ENCODE measurements around the gene NMRK1.

NMRK1 gene

DNA sequence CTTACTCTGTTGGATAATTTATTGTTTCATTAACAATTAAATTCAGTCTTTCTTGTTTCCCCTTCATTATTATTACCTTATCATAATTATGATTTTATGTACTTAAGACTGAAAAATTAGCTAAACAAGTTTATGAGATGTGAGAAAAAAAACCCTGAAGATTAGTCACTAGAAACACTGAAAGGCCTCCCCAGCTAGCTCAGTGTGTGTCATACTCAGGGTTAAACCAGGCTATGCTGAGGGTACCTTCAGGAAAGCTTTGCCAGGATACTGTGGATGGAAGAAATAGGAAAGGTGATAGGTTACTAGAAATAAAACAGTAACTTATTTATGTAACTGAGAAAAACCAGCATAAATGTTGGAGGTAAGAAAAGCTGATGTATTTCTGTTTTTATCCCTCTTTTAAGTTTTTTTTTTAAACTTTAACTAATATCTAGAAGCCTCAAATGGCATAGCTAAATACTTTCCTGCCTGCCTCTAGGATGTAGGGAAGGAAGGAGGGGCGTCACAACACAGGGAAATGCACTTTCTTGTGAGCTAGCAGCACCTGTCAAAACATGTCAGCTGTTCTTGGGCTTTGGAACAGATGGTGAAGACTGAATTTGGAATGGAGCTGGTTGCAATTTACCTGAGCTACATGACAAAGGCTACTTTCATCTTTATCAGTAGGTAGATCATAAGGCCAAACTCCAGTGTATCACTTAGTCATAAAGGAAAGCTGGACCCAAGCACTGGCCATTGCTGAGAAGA is 24.2 kb downstream of the NMRK1 start:
- no peak for DNase-seq (ENCODE audit: low read depth in 2 of 2)

DNA sequence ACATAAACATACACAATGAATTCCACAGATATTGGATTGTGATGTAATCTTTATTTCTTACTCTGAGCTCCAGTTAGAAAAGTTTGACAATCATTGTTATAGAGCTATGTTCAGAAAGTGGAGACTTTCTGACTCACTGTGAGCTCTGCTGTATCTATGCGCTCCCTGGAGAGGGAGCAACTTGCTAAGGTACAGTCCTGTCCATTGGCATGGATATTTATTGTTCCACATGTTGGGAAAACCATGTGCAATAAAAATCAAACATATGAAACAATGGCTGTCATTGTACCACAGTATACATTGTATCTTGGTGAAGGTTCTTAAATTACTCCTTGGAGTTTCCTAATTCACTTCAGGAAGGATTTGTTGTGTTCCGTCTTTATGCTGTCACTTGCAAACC is 26.8 kb downstream of the NMRK1 start:
- no peak for DNase-seq (ENCODE audit: low read depth in 2 of 2)

DNA sequence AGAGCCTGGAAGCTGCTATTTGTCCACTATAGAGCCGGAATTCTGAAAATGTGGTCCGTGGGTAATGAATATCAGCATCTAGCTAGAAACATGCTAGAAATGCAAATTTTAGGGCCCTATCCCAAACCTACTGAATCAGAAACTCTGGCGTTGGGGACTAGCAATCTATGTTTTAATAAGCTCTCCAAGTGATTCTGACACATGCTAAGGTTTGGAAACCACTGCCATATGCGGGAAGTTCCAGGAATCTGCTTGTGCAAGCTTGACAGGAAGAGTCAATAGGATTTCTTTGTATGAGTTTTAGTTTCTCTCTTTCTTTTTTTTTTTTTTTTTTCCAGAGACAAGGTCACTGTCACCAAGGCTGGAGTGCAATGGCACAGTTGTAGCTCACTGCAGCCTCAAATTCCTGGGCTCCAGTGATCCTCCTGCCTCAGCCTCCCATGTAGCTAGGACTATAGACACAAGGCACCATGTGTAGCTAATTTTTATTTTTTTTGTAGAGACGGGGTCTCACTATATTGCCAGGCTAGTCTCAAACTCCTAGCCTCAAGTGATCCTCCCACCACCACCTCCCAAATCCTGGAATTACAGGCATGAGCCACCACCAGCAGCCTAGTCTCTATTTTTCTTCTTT is 33.5 kb downstream of the NMRK1 start:
- no peak for DNase-seq (ENCODE audit: low read depth in 2 of 2)

- no peak for DNase-seq (ENCODE audit: low read depth in 2 of 2)
Measured at GRCh38 chr9:75053869-75054268, 34.1 kb downstream of the NMRK1 start.

- no peak for DNase-seq (ENCODE audit: low read depth in 2 of 2)
Measured at GRCh38 chr9:75051285-75051684, 36.7 kb downstream of the NMRK1 start.

DNA sequence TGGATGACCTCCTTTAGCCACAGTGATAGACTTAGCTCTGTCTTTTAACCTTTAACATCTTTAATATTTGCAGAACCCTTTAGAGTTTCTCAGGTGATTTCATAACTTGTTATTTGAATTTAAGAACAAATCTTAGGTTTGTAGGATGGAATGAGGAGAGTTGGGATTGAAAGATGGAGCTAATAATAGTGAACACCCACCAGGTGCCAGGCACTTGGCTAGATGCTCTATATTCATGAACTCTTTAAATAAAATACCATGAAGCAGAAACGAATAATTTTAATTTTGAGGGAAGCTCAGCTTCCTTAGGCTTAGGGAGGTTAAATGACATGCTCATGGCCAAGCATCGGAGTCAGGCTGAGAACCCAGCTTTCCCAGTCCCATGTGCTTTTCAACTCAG is 40.4 kb downstream of the NMRK1 start:
- no peak for DNase-seq (ENCODE audit: low read depth in 2 of 2)

DNA sequence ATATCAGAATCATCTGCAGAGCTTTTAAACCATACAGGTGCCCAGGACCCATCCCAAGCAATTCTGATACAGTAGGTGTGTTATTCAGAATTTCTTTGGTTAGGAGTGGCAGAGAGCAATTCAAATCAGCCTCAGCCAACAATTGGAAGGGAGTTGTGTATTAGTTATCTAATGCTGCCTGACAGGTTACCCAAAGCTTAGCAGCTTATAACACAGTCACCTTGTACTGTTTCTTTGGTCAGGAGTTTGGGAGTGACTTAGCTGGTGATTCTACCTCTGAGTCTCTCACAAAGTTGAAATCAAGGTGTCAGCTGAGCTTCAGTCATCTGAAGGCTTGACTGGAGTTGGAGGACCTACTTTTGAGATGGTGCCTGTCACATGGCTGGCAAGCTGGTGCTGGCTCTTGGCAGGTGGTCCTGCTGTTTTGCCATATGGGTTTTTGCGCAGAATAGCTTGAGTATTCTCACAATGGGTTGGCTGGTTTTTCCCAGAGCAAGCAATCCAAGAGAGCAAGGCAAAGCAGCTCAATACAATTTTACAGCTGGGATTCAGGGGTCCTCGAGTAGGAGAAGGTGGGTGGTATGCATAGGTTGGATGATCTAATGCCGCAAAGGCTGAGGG is 41.1 kb downstream of the NMRK1 start:
- DNase-seq (ENCODE audit: low read depth in 2 of 2) = no peak

GRCh38 chr9:75041041-75041440 is 46.9 kb downstream of the NMRK1 start:
- DNase-seq (ENCODE audit: low read depth in 2 of 2) = no peak

DNA sequence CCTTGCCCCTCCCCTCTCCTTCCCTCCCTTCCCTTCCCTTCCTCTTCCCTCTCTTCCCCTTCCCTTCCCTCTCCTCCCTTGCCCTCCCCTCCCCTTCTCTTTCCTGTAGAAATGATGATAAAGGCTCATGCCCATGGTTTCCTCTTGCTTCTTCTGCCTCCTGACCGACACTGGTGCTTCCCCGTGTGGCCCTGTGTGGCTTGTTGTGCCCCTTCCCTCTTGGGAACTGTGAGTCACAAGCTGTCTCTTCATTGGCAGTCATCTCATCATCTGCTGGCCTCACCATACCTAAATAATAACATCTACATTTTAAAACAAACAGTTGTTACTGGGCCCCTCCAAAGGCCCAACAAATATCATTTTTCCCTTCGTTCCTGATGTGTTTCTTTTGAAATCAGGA is 48.2 kb downstream of the NMRK1 start:
- no peak for DNase-seq (ENCODE audit: low read depth in 2 of 2)

- no peak for DNase-seq (ENCODE audit: low read depth in 2 of 2)
Measured at GRCh38 chr9:75039009-75039408, 48.9 kb downstream of the NMRK1 start.

DNA sequence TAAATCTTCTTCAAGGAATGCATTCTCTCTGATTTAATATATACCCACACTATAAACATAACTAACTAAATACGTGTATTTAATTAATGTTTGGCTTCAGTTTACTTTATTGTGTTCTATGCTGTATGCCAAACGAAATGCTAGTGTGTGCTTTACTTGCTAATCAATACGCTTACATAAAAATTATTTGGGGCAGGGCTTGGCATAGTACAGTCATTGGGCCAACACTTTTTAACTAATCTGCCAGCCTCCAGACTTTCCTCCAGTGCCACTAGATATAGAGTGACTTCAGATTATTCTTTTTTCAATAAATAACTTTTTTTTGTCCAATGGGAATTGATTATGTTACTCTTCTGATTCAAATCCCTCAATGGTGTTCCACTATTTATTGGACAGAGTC is 51.2 kb downstream of the NMRK1 start:
- no peak for DNase-seq (ENCODE audit: low read depth in 2 of 2)

DNA sequence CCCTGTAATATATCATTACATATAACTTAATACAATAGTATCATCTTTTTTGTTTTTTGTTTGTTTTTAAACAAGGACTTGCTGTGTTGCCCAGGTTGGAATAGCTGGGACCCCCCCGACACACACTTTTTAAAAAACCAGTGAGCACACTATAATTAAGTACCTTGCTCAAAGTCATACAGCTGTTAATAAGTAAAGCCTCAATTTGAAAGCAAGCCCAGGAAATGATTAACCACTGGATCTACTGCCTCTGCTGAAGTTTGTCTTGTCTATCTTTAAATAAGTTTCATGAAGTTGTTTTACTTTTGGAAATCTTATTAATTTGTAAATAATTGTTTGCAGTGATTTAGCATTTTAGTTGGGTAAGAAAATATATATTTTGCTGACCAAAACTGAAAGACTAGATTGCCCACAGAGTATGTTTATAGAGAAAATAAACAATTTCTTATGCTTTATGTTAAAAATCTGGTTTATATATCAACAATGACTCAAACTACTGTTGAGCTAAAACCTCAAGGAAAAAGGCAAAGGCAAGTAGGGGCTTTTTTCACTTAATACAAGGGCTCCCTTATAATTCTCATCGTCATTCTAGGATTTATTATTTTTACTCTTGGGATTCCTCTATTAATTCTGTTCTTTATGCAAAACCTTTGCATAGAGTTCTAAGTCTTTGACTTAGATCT is 54.0 kb downstream of the NMRK1 start:
- DNase-seq (ENCODE audit: low read depth in 2 of 2) = no peak

- peak; percentile 42 to 47 for DNase-seq (ENCODE audit: low read depth in 2 of 2)
Measured at GRCh38 chr9:75027187-75028107, 60.5 kb downstream of the NMRK1 start.

GRCh38 chr9:75023846-75024245 is 64.1 kb downstream of the NMRK1 start:
- DNase-seq (ENCODE audit: low read depth in 2 of 2) = no peak

DNA sequence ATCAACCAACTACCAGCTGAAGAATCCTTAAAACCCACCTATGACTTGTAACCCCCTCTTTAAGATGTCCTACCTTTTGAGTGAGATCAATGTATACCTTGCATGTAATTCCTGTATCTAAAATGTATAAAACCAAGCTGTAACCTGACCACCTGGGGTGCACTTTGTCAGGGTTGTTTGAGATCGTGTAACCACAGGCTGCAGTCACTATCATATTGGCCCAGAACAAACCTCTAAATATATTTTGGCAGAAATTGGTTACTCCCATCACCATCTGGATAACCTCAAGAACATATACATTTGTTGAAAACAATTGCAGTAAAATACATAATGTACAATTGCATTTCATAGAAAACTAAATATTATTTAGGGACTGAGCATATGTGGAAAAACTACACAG is 68.3 kb downstream of the NMRK1 start:
- DNase-seq (ENCODE audit: low read depth in 2 of 2) = no peak

- no peak for DNase-seq (ENCODE audit: low read depth in 2 of 2)
Measured at GRCh38 chr9:75019022-75019421, 68.9 kb downstream of the NMRK1 start.

- DNase-seq (ENCODE audit: low read depth in 2 of 2) = no peak
Measured at GRCh38 chr9:75017378-75017777, 70.6 kb downstream of the NMRK1 start.

- DNase-seq (ENCODE audit: low read depth in 2 of 2) = no peak
Measured at GRCh38 chr9:75013735-75014134, 74.2 kb downstream of the NMRK1 start.
